Neural cell (in vitro differentiated cells): Measurements from ENCODE around the gene ZFPM1. TPM values are rescaled to one million over a fixed set of nuclear protein-coding genes. Genes with fewer than 3 reads are reported as not detected.

Experiments used
- H2AFZ ChIP-seq: fragments of 200-600, 300-800 bp; sonication (generic), shearing (Covaris generic); 2 replicates; pipeline ENCODE4 v1.6.0; 2014; ENCODE audit warnings: low read depth, mild to moderate bottlenecking, antibody characterized with exemption, low read length, moderate library complexity
- H3F3A ChIP-seq: fragments of 200-600 bp; shearing (Covaris generic); 2 replicates; pipeline ENCODE4 v1.6.1; 2016; ENCODE audit warnings: mild to moderate bottlenecking, moderate library complexity, mixed read lengths, antibody characterized with exemption, low read length; ENCODE audit not compliant: insufficient read depth, poor library complexity, severe bottlenecking
- H3K27ac ChIP-seq: fragments of 200-600, 300-800 bp; sonication (generic), shearing (Covaris generic); 2 replicates; pipeline ENCODE4 v1.5.1; 2014; ENCODE audit warnings: mild to moderate bottlenecking, low read length, moderate library complexity
- H3K27me3 ChIP-seq: fragments of 300-800, 200-600 bp; sonication (generic), shearing (Covaris generic); 2 replicates; pipeline ENCODE4 v1.6.0; 2014; ENCODE audit warnings: mild to moderate bottlenecking, low read depth, low read length, moderate library complexity; ENCODE audit not compliant: insufficient read depth
- H3K36me3 ChIP-seq: fragments of 300-800, 200-600 bp; sonication (generic), shearing (Covaris generic); 2 replicates; pipeline ENCODE4 v1.5.1; 2014; ENCODE audit warnings: mild to moderate bottlenecking, antibody characterized with exemption, low read length, moderate library complexity; ENCODE audit not compliant: insufficient read depth
- H3K4me2 ChIP-seq: fragments of 300-800, 200-600 bp; sonication (generic), shearing (Covaris generic); 2 replicates; pipeline ENCODE4 v1.6.0; 2014; ENCODE audit warnings: mild to moderate bottlenecking, low read length
- H3K4me3 ChIP-seq: fragments of 300-800, 200-600 bp; sonication (generic), shearing (Covaris generic); 2 replicates; pipeline ENCODE4 v1.5.1; 2014; ENCODE audit warnings: mild to moderate bottlenecking, low read length, moderate library complexity
- H3K79me2 ChIP-seq: fragments of 200-600 bp; shearing (Covaris generic); replicated peaks from 2 replicates; pipeline ENCODE4 v1.6.0; 2014; ENCODE audit warnings: mild to moderate bottlenecking, low read length, moderate library complexity; ENCODE audit not compliant: insufficient read depth
- H3K9ac ChIP-seq: fragments of 300-800, 200-600 bp; sonication (generic), shearing (Covaris generic); 2 replicates; pipeline ENCODE4 v1.6.1; 2016; ENCODE audit warnings: mild to moderate bottlenecking, low read length, mixed read lengths
- H3K9me2 ChIP-seq: fragments of 200-600 bp; shearing (Covaris generic); 2 replicates; pipeline ENCODE4 v1.6.1; 2016; ENCODE audit warnings: mild to moderate bottlenecking, low read length, mixed read lengths; ENCODE audit not compliant: insufficient read depth
- H3K9me3 ChIP-seq: fragments of 200-600, 300-800 bp; sonication (generic), shearing (Covaris generic); 2 replicates; pipeline ENCODE4 v1.6.1; 2016; ENCODE audit warnings: mild to moderate bottlenecking, mixed run types, low read length, moderate library complexity, mixed read lengths
- H4K20me1 ChIP-seq: fragments of 200-600 bp; shearing (Covaris generic); 2 replicates; pipeline ENCODE4 v1.6.1; 2016; ENCODE audit warnings: mild to moderate bottlenecking, mixed run types; ENCODE audit not compliant: insufficient read depth
- CTCF ChIP-seq: fragments of 450-650 bp; IDR thresholded peaks from 2 replicates; pipeline ENCODE4 v1.5.1; 2014; ENCODE audit warnings: antibody characterized with exemption, mild to moderate bottlenecking, moderate library complexity; ENCODE audit not compliant: poor library complexity, severe bottlenecking
- EP300 ChIP-seq: fragments of 450-650 bp; conservative IDR thresholded peaks from 2 replicates; pipeline ENCODE4 v1.6.1; 2014; ENCODE audit warnings: antibody characterized with exemption, mild to moderate bottlenecking, moderate library complexity; ENCODE audit not compliant: poor library complexity, severe bottlenecking
- EZH2 ChIP-seq: fragments of 200-600, 300-800 bp; shearing (Covaris generic), sonication (generic); IDR thresholded peaks from 2 replicates; pipeline ENCODE4 v1.6.1; 2014; ENCODE audit warnings: antibody characterized with exemption, low read length, borderline replicate concordance, mild to moderate bottlenecking; ENCODE audit not compliant: insufficient read depth, poor library complexity, severe bottlenecking
- MXI1 ChIP-seq: fragments of 450-650 bp; conservative IDR thresholded peaks from 2 replicates; pipeline ENCODE4 v1.6.1; 2014; ENCODE audit warnings: antibody characterized with exemption, mild to moderate bottlenecking; ENCODE audit not compliant: poor library complexity, severe bottlenecking
- POLR2AphosphoS5 ChIP-seq: IDR thresholded peaks from 2 replicates; pipeline ENCODE4 v1.6.1; 2012
- RAD21 ChIP-seq: fragments of 450-650 bp; conservative IDR thresholded peaks from 2 replicates; pipeline ENCODE4 v1.6.1; 2014; ENCODE audit warnings: antibody characterized with exemption, mild to moderate bottlenecking, moderate library complexity
- REST ChIP-seq: IDR thresholded peaks from 2 replicates; pipeline ENCODE4 v1.6.1; 2012; ENCODE audit warnings: borderline replicate concordance
- SMC3 ChIP-seq: fragments of 450-650 bp; conservative IDR thresholded peaks from 2 replicates; pipeline ENCODE4 v1.6.1; 2014; ENCODE audit warnings: antibody characterized with exemption, mild to moderate bottlenecking, moderate library complexity; ENCODE audit not compliant: poor library complexity
- TAF1 ChIP-seq: IDR thresholded peaks from 2 replicates; pipeline ENCODE4 v1.6.1; 2012; ENCODE audit warnings: low read depth
- polyA plus RNA-seq: library from polyadenylated mRNA; depleted of rRNA; stranded (reverse); fragments of >200 nt; gene quantifications from 2 replicates; pipeline ENCODE4 v1.2.3, GENCODE V29; 2014

ZFPM1 gene
- polyA plus RNA-seq, 1 donor from 2014 or later: 0.41 TPM

- no peak for TF ChIP-seq EZH2
Observed at GRCh38 chr16:88519240-88519639, 66.2 kb downstream of the ZFPM1 start (continued).

GRCh38 chr16:88519938-88520653 is 67.0 kb downstream of the ZFPM1 start:
- Histone ChIP-seq H4K20me1 (no peaks in the 10 kb centered on the region), H3K9ac (no peak overlapping the region), H3K4me2 (no peak overlapping the region), H3K36me3 (no peaks in the 10 kb centered on the region), H3K27me3 (no peaks in the 10 kb centered on the region), H3K79me2 (no peaks in the 10 kb centered on the region), H3K9me2 (no peaks in the 10 kb centered on the region), H3K27ac (no peak overlapping the region), H3F3A (no peaks in the 10 kb centered on the region), H3K4me3 (no peak overlapping the region), H2AFZ (no peak overlapping the region), H3K9me3 (no peaks in the 10 kb centered on the region)
- no peak for TF ChIP-seq CTCF
- no peak for TF ChIP-seq SMC3
- TF ChIP-seq MXI1: no peak
- no peak for TF ChIP-seq POLR2AphosphoS5
- no peak for TF ChIP-seq REST
- TF ChIP-seq EP300: no peak
- no peak for TF ChIP-seq TAF1
- TF ChIP-seq RAD21: no peak
- no peak for TF ChIP-seq EZH2

GRCh38 chr16:88521674-88522073 is 68.6 kb downstream of the ZFPM1 start:
- Histone ChIP-seq H3K9me3 (no peaks in the 10 kb centered on the region), H3K79me2 (no peaks in the 10 kb centered on the region), H3K4me3 (no peak overlapping the region), H2AFZ (no peak overlapping the region), H3K9ac (no peak overlapping the region), H3K27ac (no peak overlapping the region), H3K27me3 (no peaks in the 10 kb centered on the region), H3K4me2 (no peak overlapping the region), H3K36me3 (no peaks in the 10 kb centered on the region), H4K20me1 (no peaks in the 10 kb centered on the region), H3K9me2 (no peaks in the 10 kb centered on the region), H3F3A (no peaks in the 10 kb centered on the region)
- no peak for TF ChIP-seq REST
- no peak for TF ChIP-seq EZH2
- no peak for TF ChIP-seq CTCF
- TF ChIP-seq EP300: no peak
- TF ChIP-seq RAD21: no peak
- no peak for TF ChIP-seq MXI1
- TF ChIP-seq SMC3: no peak
- no peak for TF ChIP-seq POLR2AphosphoS5
- TF ChIP-seq TAF1: no peak
